ENCODE results near the gene PPP1R3E. TPM values are rescaled to one million over a fixed set of nuclear protein-coding genes. Genes with fewer than 3 reads are reported as not detected.

The PPP1R3E gene
- total and polyA plus RNA-seq, 2 experiments from 2014 or later = 14.2 to 15.5 TPM

- peak; percentile 100 for DNase-seq (ENCODE audit: low read depth in 1 of 2, low spot score in 1 of 2)
- Histone ChIP-seq H3K9me3 (ENCODE audit: low read depth) (no peaks in the 10 kb centered on the region), H3K27me3 (no peaks in the 10 kb centered on the region), H3K36me3 (peaks cover 24% of the 10 kb centered on the region), H3K27ac (peak within 1 kb of the TSS; percentile 99), H3K4me3 (peak within 1 kb of the TSS; percentile 97), H3K4me1 (ENCODE audit: low read depth) (peaks cover 15% of the 10 kb centered on the region)
- TF ChIP-seq CTCF (IDR thresholded peaks at IDR 0.05; ENCODE audit: low read depth, low read length) = no peak
These were observed 18.2 kb upstream of the PPP1R3E start, which contains the start of gene PABPN1 for GRCh38 chr14:23320584-23321571. PABPN1 (plus strand) TSS chr14:23321457; CDS start chr14:23321470, 13 bp downstream.

GRCh38 chr14:23319746-23320583 lies 17.3 kb upstream of the PPP1R3E start:
- no peak for TF ChIP-seq CTCF (IDR thresholded peaks at IDR 0.05; ENCODE audit: low read depth, low read length)
- Histone ChIP-seq H3K9me3 (ENCODE audit: low read depth) (no peaks in the 10 kb centered on the region), H3K27ac (peak overlapping the region; percentile 97), H3K4me1 (ENCODE audit: low read depth) (peaks cover 15% of the 10 kb centered on the region), H3K27me3 (no peaks in the 10 kb centered on the region), H3K4me3 (peak overlapping the region; percentile 19), H3K36me3 (peaks cover 24% of the 10 kb centered on the region)
- no peak for DNase-seq (ENCODE audit: low read depth in 1 of 2, low spot score in 1 of 2)

GRCh38 chr14:23316300-23316699 lies 13.6 kb upstream of the PPP1R3E start:
- peaks cover 4% of the 10 kb centered on the region for H3K36me3 ChIP-seq
- H3K4me3 ChIP-seq = no peak overlapping the region
- no peak overlapping the region for H3K27ac ChIP-seq
- H3K27me3 ChIP-seq = no peaks in the 10 kb centered on the region
- no peak for TF ChIP-seq CTCF (IDR thresholded peaks at IDR 0.05; ENCODE audit: low read depth, low read length)
- no peaks in the 10 kb centered on the region for H3K9me3 ChIP-seq (ENCODE audit: low read depth)
- DNase-seq (ENCODE audit: low read depth in 1 of 2, low spot score in 1 of 2) = no peak
- peaks cover 5% of the 10 kb centered on the region for H3K4me1 ChIP-seq (ENCODE audit: low read depth)

GRCh38 chr14:23310546-23310945 lies 7.9 kb upstream of the PPP1R3E start:
- Histone ChIP-seq H3K27me3 (no peaks in the 10 kb centered on the region), H3K4me3 (no peak overlapping the region), H3K9me3 (ENCODE audit: low read depth) (no peaks in the 10 kb centered on the region), H3K27ac (no peak overlapping the region), H3K36me3 (peaks cover 7% of the 10 kb centered on the region), H3K4me1 (ENCODE audit: low read depth) (peaks cover 12% of the 10 kb centered on the region)
- no peak for TF ChIP-seq CTCF (IDR thresholded peaks at IDR 0.05; ENCODE audit: low read depth, low read length)
- no peak for DNase-seq (ENCODE audit: low read depth in 1 of 2, low spot score in 1 of 2)

- Histone ChIP-seq H3K4me3 (no peak overlapping the region), H3K4me1 (ENCODE audit: low read depth) (peaks cover 12% of the 10 kb centered on the region), H3K27ac (no peak overlapping the region), H3K9me3 (ENCODE audit: low read depth) (no peaks in the 10 kb centered on the region), H3K27me3 (no peaks in the 10 kb centered on the region), H3K36me3 (peaks cover 7% of the 10 kb centered on the region)
- TF ChIP-seq CTCF (IDR thresholded peaks at IDR 0.05; ENCODE audit: low read depth, low read length) = no peak
- DNase-seq (ENCODE audit: low read depth in 1 of 2, low spot score in 1 of 2) = no peak
These were observed 6.2 kb upstream of the PPP1R3E start for GRCh38 chr14:23308721-23309445.
